GM19397 (cell line): ENCODE data around the gene UQCRHL.

Experiments used
- ATAC-seq: cut with Tn5 transposase; IDR thresholded peaks from one replicate; pipeline ENCODE4 v1.9.1; 2021; ENCODE audit warnings: mild to moderate bottlenecking, moderate library complexity; ENCODE audit not compliant: unreplicated experiment

Gene UQCRHL

DNA sequence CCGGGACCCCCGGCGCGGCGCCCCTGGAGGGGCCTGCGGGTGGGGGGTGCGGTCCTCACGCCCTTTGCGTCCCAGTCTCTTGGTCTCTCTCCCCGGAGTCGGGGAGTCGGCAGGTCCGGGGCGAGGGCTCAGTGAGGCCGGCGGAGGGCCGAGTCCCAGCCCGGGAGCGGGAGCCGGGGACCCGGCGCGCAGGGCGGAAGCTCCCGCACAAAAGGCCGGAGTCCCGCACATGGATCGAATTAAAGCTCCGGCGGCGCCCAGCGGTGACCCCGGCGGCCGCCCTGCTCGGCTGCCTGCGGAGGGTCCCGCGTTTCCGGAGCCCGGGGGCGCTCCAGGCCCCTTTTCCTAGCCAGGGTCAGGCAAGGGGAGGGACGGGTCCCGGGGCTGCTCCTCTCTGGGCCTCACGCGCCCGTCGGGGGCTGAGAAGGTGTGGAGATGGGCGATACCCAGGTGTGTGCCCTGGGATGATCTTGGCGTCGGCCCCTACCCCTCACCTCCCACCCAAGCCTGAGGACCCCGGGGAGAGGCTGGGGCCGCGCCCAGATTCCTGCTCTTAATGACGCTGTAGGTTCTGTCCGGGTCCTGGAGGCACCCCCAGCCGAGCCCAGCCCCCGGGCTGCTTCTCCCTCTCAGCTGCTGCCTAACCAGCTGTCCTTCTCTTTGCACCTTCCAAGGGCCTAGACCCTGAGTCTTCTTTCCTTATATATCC lies 48.3 kb downstream of the UQCRHL start:
- no peak for ATAC-seq

DNA sequence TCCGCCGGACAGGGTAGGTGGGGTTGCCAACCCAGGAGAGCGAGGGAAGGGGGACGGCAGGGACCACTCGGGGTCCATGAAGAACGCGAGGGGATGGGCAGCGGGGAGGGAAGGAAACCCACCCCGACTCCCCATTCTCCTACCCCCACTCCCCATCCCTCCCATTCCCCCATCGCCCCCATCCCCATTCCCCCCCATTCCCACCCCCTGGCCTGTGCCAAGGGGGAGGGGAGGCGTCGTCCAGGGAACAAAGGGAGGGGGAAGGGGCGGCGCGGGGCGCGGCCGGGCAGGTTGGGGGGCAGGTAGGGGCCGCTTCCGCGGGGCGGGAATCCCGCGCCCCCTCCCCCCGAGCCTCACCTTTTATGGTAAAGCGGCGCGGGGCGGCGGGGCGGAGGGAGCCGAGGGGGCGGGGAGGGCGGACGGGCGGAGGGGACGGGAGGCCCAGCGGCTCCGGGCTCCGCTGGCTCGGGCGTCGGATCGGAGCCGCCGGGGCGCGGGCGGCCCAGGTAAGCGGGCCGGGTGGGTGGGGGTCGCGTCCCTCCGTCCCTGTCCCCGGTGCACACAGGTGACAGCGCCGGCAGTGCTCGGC lies 49.0 kb downstream of the UQCRHL start, which contains the start of gene FBLIM1:
TSS of gene FBLIM1 (plus strand) at position 453 of the 589 bp plus-strand sequence. CDS start 6,189 bp downstream, outside the sequence.
- no peak for ATAC-seq

- ATAC-seq = no peak
Measured at GRCh38 chr1:15757575-15758342, 49.7 kb downstream of the UQCRHL start.
